NCI-H2107 treated with DMSO at 0.1 percent for 48 hours (cell line): ENCODE results near the gene SYT13.

ENCODE experiments used
- DNase-seq: peaks from one replicate; lab custom pipeline; 2025; ENCODE audit not compliant: unreplicated experiment; lab: John Stamatoyannopoulos, UW

SYT13 gene

GRCh38 chr11:45224766-45225165 lies 61.4 kb downstream of the SYT13 start:
- DNase-seq, result no peak

- DNase-seq, result no peak
Observed at GRCh38 chr11:45223496-45223895, 62.6 kb downstream of the SYT13 start.

DNA sequence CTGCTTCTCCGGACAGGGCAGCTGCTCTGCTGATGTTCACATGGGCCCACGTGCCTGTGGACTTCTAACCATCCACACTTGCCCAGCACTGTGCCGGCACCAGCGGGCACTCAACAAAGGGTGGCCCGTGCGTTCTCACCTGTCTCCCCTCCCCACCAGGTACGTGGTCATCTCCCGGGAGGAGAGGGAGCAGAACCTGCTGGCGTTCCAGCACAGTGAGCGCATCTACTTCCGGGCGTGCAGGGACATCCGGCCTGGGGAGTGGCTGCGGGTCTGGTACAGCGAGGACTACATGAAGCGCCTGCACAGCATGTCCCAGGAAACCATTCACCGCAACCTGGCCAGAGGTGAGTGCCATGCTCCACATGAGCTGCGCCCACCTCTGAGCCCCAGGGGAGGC lies 66.7 kb downstream of the SYT13 start:
- DNase-seq, result no peak

DNA sequence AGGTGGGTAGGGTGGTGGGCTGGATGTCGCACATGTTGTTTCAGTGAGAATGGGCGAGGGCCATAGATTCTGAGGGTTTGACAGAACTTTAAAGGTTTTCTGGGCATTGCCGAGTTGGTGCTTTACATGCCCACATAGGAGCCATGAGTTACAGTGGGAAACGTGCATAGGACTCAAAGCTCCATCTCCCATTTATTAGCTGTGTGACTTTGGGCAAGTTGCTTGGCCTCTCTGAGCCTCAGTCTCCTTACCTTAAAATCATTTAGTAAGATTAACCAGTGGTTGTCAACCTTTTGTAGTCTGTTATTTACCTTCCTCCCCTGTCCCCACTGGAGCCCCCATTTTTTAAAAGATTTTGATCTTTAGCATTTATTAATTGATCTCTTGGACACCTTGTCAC lies 67.4 kb downstream of the SYT13 start:
- no peak for DNase-seq

GRCh38 chr11:45217991-45218390 lies 68.2 kb downstream of the SYT13 start:
- no peak for DNase-seq

GRCh38 chr11:45216901-45217300 lies 69.2 kb downstream of the SYT13 start:
- DNase-seq, result no peak

- no peak for DNase-seq
Observed at GRCh38 chr11:45216031-45216430, 70.1 kb downstream of the SYT13 start.

DNA sequence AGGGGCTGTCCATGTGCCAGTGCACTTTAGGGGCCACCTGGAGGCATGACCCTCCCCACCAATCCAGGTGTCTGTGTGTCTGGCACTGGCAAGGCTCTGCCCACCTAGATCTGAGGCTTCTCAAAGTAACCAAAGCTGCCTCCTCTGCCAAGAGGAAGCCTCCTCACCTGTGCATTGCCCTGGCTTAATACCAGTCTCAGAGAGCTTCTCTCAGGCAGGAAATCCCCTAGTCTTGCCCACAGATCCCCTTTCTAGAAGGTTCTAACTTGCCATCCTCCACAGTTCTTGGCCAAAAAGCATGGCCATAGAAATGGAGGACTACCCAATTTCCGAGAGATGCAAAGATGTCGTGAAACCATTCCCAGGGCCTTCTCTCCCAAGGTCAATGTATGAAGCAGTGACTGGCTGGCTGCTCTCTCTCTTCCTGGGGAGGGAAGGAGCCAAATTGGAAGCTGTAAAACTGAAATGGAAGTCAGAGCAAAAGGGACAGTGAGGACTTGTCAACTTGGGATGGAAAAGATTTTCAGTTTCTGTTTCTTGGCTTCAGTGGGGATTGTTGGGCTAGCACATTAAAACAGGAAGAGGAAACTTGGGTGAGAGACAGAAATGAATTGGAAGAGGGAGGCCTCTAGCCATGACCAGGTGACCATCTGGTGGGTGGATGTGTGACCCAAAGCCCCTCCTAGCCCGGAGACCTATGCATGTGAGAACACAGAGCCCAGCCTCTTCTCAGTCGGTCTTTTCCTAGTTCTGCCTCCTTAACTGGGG lies 70.9 kb downstream of the SYT13 start:
- DNase-seq, result no peak

DNA sequence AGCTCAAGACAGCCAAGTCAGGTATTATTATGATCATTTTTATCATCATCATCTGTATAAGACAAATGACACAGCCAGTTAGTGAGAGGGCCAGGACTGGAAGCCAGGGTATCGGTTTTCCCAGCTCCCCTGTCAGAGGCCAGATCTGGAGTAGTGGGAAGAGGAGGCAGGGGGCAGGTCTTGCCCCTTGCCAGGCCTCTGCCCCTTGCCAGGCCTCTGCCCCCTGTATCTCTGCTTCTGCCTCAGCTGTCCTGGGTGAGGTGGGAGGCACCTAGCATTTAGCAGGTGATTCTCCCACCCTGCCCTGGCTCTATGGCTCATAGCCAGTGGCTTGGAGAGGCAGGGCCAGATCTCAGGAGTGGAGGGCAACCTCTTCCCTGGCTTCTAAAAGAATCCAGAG lies 72.4 kb downstream of the SYT13 start:
- no peak for DNase-seq

DNA sequence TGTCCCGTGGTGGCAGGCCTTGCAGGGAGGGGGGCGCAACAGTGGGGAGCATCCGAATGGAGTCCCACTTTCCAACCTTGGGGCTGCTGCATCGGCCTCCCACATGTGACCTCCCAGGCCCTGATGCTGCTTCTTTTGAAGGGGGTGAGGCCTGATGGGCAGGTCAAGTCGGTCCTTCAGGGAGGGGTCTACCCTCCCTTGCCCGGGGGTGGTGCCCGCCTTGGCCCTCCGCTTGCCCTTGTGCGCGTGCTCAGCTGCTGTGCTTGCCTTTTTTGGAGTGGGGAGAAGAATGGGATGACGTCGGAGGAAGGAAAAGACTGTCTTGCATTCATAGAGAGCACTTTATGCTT lies 72.8 kb downstream of the SYT13 start:
- DNase-seq, result no peak

GRCh38 chr11:45212566-45213315 lies 73.4 kb downstream of the SYT13 start:
- no peak for DNase-seq

GRCh38 chr11:45211732-45212131 lies 74.4 kb downstream of the SYT13 start:
- DNase-seq, result no peak

DNA sequence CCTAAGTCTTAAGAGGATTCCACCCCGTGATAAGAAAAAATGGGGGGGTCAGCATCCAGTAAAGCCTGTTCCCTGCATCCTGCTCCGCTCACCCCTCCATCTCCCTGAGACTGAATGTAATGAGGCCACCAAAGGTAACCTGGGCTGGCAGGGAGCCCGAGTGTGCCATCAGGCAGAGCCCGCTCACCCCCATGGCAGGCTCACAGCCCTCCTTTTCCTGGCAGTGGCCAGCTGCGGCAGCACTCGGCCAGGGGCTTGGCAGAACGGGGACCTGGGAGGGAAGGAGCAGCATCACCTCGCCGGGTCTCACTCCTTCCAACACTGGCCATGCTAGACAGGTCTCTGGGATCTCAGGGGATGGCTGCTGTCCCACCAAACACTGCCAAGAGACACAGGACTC lies 75.3 kb downstream of the SYT13 start:
- no peak for DNase-seq

GRCh38 chr11:45209891-45210699 lies 76.0 kb downstream of the SYT13 start:
- peak; percentile 39 for DNase-seq

- no peak for DNase-seq
Observed at GRCh38 chr11:45209000-45209879, 76.9 kb downstream of the SYT13 start.

DNA sequence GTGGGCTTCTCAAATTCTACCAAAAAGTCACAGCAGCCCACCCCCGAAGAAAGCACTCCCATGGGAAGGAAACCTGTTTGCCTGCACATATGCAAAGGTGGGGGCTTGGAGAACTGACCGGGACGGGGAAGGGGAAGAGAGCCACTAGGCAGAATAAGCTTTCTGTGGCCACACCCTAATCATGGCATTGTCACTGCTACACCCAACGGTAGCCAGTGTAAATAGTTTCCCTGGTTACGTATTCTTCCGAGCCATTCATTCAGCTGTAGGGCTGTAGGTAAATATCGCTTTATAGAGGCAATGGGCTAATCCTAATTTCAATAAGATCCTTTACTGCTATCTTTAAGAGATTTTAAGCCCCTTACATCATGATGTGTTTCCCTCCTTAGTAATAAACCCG lies 78.0 kb downstream of the SYT13 start:
- DNase-seq, result no peak

DNA sequence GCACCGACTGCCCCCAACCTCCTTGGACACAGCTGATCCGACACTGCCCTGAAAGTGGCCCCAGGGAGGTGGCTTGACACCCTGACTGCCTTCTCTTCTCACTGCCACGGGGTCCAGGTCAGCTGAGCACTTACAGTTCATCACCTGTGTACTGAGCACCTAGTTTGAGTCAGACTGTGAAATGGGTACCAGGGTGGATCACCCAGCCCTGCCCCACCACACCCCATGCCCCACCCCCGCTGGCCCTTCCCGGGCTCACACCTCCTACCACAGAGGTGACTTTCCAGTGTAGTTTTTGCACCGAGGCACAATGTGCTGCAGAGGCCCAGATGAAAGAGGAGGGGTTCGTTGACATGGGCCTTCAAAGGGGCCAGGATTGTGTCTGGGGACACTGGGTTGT lies 80.2 kb downstream of the SYT13 start:
- no peak for DNase-seq

DNA sequence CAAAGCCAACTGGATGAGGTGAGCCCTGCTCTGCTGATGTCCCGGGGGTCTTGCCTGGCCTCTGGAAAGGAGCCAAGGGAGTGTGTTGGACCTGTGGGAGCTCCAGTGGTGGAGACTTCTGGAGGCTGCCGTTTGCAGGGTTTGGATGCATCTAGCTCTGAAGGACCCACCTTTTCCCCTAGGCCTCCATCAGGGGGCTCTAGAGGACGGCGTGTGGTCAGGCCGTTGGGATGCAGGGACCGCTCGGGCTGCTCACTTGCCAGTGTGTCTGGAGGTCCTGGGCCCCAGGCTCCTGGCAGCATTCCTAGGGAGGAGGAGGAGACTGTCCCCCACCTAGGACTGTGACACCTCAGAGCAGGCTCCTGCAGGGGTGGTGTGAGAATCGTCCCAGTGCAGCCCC lies 81.4 kb downstream of the SYT13 start:
- no peak for DNase-seq

DNA sequence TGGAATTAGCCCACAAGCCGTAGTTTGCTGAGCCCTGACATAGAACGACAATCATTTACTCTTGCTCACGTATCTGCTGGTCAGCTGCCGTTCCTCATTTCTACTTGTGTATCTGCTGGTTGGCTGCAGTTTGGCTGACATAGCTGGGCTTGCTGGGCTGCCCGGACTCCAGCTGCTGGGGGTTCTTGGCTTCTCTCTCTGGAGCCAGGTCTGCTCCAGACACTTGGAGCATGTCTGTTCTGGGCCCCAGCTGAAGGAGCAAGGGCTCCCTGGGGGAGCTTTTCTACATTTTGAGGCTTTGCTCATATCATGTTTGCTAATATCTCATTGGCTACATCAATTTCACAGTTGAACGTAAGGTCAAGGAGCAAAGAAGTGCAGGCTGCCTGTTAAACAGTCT lies 92.4 kb downstream of the SYT13 start:
- no peak for DNase-seq
